NCI-H1436 treated with DMSO at 0.1 percent for 48 hours (cell line): ENCODE data around the gene IFI16.
"Not testable (repeated sequence)": the region's sequence is repeated elsewhere in the genome, so short reads cannot be mapped to it uniquely, and the experiment has no call there.

Experiments used
- DNase-seq: peaks from one replicate; lab custom pipeline; 2025; lab: John Stamatoyannopoulos, UW

The IFI16 gene

GRCh38 chr1:159008744-159009188, 941 bp upstream of the IFI16 start:
- DNase-seq: no peak

- no peak for DNase-seq
Observed at GRCh38 chr1:159009287-159009686, 420 bp upstream of the IFI16 start.

DNA sequence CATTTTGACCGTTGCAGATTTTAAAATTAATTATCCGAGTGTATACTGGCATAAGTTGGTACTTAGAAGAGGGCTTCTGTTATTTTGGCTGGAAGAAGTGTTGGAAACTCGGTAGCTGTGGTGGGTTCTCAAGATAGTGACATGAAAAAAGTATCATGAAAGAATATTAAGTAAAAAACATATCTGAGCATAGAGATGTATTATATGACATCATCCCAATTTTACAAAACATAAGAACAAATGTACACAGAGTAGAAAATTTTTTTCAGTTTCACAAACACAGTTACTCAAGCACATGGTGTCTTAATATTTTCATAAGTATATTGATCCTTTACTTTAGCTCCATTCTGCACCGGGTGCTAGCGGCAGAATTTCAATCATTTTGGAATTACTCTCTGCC, 684 bp downstream of the IFI16 start:
- no peak for DNase-seq

GRCh38 chr1:159011001-159011400, 1.3 kb downstream of the IFI16 start:
- DNase-seq: not testable (repeated sequence)

- no peak for DNase-seq
Observed at GRCh38 chr1:159011751-159012150, 2.0 kb downstream of the IFI16 start.

DNA sequence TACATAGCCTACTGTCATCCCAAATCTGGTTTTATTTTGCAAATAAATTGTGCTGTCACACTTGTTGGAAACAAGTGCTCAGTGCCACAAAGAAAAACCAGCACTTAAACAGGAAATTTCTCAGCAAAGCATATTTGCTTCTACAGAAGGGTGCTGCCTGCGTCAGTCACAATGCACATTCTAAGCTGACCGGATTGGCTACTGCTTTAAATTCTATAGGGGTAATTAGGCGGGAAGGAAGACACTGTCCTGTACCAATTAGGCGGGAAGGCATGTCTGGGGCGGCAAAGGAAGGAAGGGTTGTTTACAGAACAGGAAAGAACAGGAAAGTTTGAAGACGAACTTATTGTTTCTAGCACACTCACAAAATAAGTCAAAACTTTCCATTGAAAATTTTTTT, 2.8 kb downstream of the IFI16 start:
- no peak for DNase-seq

GRCh38 chr1:159014003-159014571, 4.4 kb downstream of the IFI16 start:
- no peak for DNase-seq

DNA sequence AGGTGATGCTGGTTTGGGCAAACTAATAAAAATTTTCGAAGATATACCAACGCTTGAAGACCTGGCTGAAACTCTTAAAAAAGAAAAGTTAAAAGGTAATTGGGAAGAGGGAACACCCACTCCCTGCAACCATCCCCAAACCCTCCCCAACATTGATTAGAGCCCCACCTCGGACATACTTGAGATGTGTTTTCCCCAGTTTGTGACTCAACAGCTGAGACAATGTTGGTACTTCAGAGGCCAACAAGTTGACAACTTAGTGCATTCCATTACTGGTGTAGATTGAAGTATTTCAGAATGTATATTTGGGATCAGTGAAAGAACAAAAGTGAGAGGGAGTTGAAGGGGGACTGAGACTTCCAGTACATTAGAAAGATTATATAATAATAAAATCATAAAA, 5.1 kb downstream of the IFI16 start:
- DNase-seq: no peak

DNA sequence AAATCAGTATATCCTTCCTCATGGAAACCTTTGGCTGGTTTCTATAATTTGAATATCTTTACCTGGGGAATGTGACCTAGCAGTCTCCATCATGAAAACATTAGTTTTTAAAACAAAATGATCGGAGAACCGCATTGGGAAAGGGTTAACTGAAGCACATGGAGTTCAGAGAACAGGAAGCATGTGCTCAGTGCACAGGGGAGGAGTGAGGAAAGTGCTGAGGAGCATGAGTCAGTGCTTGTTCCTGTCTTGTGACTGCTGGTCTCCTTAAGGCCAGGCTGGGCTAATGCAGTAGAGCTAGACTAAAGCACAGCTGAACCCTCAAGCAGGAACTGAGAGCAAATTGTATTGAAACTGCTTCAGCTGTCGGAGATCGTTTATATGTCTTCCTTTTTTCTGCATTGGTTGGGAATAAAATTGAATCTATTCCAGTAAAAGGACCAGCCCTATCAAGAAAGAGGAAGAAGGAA, 5.8 kb downstream of the IFI16 start:
- DNase-seq: no peak

- DNase-seq: no peak
Observed at GRCh38 chr1:159023723-159024122, 14.0 kb downstream of the IFI16 start.

DNA sequence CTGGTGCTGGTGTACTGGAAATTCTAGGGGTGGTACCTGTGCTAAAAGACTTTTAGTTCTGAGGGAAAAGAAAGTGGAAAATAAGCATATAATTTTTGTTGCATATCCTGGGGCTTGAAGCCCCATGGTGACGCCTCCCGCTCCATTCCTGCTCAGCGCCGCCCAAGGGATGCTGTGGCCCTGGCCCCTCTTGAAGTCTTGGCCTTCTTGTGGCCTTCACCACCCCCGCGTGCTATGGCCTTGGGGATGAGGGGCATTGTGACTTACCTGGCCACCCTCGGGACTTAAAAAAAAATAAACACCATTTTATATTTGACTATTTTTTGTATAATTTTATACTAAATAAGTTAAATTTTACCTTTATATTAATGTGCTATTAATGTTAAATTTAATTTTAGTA, 15.3 kb downstream of the IFI16 start:
- no peak for DNase-seq

GRCh38 chr1:159026841-159027240, 17.1 kb downstream of the IFI16 start:
- DNase-seq: not testable (repeated sequence)

GRCh38 chr1:159030311-159030710, 20.6 kb downstream of the IFI16 start:
- DNase-seq: no peak

DNA sequence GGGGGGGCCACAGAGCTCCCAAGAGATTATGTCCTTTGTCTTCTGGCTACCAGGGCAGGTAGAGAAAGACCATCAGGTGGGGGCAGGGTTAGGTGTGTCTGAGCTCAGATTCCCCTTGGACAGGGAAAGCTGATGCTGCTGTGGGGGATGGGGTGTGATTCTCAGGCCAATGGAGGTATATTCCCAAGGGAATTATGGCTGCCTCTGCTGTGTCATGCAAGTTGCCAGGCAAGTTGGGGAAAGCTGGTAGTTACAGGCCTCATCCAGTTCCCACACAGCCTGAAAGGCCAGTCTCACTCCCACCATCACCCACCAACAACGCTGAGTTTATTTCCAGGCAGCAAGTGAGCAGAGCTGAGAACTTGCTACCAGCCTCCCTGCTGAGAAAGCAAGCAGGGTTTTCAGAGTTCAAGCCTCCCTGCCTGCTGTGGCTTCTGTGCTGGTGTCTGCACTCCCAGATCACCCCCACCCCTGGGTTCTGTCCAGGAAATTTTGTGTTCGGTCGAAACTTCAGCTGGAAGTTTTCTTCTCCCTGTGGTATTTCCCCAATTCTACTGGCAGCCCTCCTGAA, 21.3 kb downstream of the IFI16 start:
- DNase-seq: no peak

DNA sequence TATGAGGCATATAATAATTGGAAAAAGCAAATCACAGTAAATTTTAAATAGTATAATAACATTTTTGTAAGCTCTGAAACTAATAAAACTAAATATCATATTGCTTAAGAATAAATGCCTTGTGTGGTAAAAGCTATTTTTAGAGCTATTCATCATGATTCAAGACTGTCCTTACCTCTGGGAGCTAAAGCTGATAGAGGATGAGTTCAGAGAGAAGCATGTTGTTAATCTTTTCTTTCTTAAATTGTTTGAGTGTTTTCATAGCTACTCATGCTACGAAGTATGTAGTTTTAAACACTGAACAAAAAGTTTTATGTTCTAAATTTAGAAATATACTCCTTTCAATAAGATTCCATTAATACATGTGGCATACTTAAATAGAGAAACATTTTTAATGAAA, 30.5 kb downstream of the IFI16 start:
- no peak for DNase-seq

GRCh38 chr1:159040893-159041724, 31.4 kb downstream of the IFI16 start:
- no peak for DNase-seq

DNA sequence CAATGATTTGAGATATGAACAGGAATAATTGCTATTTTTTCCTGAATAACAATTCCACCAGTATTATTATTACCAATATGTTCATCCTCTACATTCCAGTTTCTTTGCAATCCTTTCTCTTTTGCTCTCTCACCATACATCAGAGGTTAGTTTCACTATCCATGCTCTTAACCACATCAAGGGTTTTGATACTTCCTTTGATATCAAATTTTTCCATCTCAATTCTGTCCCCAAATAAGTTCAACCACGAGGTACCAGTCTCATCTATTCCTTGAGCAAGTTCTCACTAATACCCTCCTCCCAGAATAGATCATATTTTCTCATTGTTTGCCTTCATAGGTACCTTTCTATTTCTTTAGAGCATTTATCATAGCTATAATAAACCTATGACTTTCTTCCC, 36.8 kb downstream of the IFI16 start:
- DNase-seq: not testable (repeated sequence)

- no peak for DNase-seq
Observed at GRCh38 chr1:159051436-159051835, 41.7 kb downstream of the IFI16 start.

DNA sequence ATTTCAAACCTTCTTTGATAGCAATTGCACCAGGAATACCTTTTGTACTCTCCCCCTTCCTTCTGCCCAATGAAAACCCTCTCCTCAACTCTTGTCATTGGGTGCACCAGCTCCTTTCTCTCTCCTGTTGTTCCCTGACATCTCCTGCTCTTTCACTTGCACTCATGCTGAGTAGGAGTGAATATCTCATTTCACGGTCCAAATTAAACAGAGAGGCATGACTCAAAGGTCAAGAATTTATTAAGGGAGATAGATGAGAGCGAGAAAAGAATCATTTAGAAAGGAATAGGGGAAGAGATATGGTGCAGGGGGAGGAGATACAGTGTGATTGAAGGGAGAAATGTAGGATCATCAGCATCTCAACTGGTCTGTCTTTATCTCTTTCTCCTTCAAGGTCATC, 44.7 kb downstream of the IFI16 start:
- DNase-seq: no peak

DNA sequence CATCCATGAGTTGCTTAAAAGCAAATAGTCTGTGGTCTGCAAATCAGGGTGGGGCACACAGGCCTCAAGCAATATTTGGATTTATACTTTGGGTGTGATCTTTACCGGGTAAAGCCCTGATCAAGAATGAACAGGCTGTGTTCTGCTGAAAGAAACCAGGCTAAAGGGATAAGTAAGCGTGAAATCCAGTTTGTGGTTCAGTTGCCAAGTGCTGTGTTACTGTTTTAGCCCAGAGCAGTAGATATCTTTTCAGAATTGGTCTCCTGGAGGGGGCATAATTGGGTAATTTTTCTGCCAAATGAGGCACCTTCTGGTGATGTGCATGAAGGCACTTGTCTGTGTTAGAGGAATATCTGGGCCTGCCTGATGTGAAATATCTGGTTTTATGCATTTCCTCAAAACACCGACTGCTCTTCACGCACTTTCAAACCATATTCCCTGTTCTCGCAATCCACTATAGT, 45.5 kb downstream of the IFI16 start:
- DNase-seq: no peak

DNA sequence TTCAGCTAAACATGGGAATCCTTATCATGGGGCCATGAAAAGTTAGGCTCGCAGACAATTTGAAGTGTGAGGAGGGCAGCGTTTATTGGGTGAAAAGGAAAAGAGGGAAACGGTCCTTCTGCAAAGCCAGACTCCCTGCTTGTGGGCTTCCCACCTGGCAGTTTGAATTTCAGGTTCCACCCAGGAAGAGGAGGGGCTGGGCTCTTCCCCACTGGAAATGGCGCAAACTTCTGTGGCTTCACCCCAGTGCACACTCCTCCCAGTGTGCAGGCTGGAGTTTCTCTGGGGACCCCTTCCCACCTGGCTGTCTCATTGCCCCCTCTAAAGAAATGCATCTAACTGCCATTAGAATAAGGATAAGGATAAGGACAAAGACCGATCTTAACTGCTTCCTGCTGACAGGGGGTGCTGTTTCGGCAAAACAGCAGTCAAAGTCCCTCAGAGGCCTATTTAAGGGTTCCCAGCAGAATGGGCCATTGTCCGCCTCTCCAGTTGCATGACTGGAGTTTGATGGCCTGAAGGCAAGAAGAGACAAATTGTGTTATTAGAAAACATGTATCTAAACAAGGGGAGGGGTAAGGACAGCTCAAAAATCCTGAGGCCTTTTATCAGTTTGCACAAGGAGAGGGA, 46.5 kb downstream of the IFI16 start:
- no peak for DNase-seq

DNA sequence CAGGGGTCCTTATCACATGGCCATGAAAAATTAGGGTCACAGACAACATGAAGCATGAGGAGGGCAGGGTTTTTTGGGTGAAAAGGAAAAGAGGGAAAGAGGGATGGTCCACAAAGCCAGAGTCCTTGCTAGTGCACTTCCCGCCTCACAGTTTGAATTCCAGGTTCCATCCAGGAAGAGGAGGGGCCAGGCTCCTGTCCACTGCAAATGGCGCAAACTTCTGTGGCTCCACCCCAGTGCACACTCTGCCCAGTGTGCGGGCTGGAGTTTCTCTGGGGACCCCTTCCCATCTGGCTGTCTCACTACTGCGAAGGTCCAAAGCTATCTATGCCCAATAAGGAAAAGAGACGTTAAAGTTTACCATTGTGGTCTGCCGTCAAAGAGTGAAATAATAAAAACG, 49.0 kb downstream of the IFI16 start:
- no peak for DNase-seq

DNA sequence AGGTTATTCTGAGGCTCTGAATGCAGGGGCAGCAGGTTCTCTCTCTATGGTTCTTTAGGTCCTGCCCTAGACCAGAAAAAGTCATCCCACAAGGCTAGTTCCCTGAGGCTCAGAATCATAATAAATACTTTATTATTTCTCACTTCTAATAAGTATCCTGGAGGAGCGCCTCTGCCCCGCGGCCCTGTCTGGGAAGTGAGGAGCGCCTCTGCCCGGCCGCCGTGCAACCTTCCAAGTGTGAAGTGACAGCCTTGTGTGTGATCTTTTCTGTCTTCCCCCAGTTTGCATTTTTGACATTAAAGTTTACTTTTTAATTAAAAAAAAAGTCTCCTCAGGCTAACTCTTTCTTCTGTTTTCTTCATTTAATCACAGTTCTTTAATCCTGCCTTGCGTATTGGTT, 55.4 kb downstream of the IFI16 start:
- DNase-seq: no peak
